ENCODE data around the gene MYH15.

- no peak for TF ChIP-seq ATF3 (IDR thresholded peaks at IDR 0.05)
- TF ChIP-seq, protein P1, sequence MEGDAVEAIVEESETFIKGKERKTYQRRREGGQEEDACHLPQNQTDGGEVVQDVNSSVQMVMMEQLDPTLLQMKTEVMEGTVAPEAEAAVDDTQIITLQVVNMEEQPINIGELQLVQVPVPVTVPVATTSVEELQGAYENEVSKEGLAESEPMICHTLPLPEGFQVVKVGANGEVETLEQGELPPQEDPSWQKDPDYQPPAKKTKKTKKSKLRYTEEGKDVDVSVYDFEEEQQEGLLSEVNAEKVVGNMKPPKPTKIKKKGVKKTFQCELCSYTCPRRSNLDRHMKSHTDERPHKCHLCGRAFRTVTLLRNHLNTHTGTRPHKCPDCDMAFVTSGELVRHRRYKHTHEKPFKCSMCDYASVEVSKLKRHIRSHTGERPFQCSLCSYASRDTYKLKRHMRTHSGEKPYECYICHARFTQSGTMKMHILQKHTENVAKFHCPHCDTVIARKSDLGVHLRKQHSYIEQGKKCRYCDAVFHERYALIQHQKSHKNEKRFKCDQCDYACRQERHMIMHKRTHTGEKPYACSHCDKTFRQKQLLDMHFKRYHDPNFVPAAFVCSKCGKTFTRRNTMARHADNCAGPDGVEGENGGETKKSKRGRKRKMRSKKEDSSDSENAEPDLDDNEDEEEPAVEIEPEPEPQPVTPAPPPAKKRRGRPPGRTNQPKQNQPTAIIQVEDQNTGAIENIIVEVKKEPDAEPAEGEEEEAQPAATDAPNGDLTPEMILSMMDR (IDR thresholded peaks at IDR 0.05; ENCODE audit: low read depth, low read length, missing input control): no peak
- TF ChIP-seq SP1 (IDR thresholded peaks at IDR 0.05): no peak
- no peak for TF ChIP-seq YY1 (IDR thresholded peaks at IDR 0.05)
- TF ChIP-seq RAD21 (IDR thresholded peaks at IDR 0.05): no peak
- no peak for TF ChIP-seq NR2F2 (IDR thresholded peaks at IDR 0.05)
- TF ChIP-seq, protein P2, sequence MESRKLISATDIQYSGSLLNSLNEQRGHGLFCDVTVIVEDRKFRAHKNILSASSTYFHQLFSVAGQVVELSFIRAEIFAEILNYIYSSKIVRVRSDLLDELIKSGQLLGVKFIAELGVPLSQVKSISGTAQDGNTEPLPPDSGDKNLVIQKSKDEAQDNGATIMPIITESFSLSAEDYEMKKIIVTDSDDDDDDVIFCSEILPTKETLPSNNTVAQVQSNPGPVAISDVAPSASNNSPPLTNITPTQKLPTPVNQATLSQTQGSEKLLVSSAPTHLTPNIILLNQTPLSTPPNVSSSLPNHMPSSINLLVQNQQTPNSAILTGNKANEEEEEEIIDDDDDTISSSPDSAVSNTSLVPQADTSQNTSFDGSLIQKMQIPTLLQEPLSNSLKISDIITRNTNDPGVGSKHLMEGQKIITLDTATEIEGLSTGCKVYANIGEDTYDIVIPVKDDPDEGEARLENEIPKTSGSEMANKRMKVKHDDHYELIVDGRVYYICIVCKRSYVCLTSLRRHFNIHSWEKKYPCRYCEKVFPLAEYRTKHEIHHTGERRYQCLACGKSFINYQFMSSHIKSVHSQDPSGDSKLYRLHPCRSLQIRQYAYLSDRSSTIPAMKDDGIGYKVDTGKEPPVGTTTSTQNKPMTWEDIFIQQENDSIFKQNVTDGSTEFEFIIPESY (IDR thresholded peaks at IDR 0.05): no peak
These were observed 18.3 kb upstream of the MYH15 start for GRCh38 chr3:108528459-108529252.

All from liver (tissue), 3 donors.